Activated naive CD8-positive, alpha-beta T cell treated with anti-CD3 and anti-CD28 coated beads, Interleukin-2, amount 50 U/mL, for 24 hours (primary cell): Measurements from ENCODE around the gene PIK3AP1.
"Not testable (repeated sequence)": the region's sequence is repeated elsewhere in the genome, so short reads cannot be mapped to it uniquely, and the experiment has no call there.

ENCODE experiments used
- ATAC-seq: fragments of 150-1000 bp; cut with Tn5 transposase; one replicate; pipeline ENCODE4 v1.10.0; 2021
- DNase-seq: peaks from one replicate; pipeline ENCODE4 v3.0.0; 2021
- H3K27ac Mint-ChIP-seq: one replicate; pipeline ENCODE4 v1.8.0; 2021; ENCODE audit warnings: mild to moderate bottlenecking, mixed read lengths
- H3K27me3 Mint-ChIP-seq: one replicate; pipeline ENCODE4 v1.8.0; 2021; ENCODE audit warnings: mixed read lengths
- H3K36me3 Mint-ChIP-seq: one replicate; pipeline ENCODE4 v1.8.0; 2021; ENCODE audit warnings: low read depth, mixed read lengths
- H3K4me1 Mint-ChIP-seq: one replicate; pipeline ENCODE4 v1.8.0; 2021; ENCODE audit warnings: mixed read lengths
- H3K4me3 Mint-ChIP-seq: one replicate; pipeline ENCODE4 v1.8.0; 2021; ENCODE audit warnings: mild to moderate bottlenecking, moderate library complexity, mixed read lengths
- H3K9me3 Mint-ChIP-seq: one replicate; pipeline ENCODE4 v1.8.0; 2021; ENCODE audit warnings: mixed read lengths

PIK3AP1 gene

DNA sequence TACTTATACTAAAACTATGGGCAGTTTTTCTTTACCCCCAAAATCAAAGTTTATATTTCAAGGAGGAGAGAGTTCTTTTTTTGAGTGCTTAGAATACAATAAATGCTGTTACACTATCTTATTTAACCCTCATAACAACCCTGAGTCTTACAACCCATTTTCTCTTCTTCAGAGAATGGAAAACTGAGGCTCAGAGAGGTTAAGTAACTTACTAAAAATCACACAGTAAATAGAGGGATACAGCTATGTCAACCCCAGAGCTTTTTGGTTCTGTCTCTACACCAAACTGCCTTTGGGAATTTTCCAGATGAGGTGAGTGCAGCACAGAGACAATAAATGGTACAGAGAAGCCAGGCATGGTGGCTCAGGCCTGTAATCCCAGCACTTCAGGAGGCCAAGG lies 25.6 kb upstream of the PIK3AP1 start:
- H3K36me3 Mint-ChIP-seq: no peaks in the 10 kb centered on the region
- no peaks in the 10 kb centered on the region for H3K9me3 Mint-ChIP-seq
- ATAC-seq (no peak), DNase-seq (no peak)
- H3K4me1 Mint-ChIP-seq: peaks cover 30% of the 10 kb centered on the region
- no peak overlapping the region for H3K4me3 Mint-ChIP-seq
- H3K27ac Mint-ChIP-seq: no peak overlapping the region
- peaks cover 4% of the 10 kb centered on the region for H3K27me3 Mint-ChIP-seq

DNA sequence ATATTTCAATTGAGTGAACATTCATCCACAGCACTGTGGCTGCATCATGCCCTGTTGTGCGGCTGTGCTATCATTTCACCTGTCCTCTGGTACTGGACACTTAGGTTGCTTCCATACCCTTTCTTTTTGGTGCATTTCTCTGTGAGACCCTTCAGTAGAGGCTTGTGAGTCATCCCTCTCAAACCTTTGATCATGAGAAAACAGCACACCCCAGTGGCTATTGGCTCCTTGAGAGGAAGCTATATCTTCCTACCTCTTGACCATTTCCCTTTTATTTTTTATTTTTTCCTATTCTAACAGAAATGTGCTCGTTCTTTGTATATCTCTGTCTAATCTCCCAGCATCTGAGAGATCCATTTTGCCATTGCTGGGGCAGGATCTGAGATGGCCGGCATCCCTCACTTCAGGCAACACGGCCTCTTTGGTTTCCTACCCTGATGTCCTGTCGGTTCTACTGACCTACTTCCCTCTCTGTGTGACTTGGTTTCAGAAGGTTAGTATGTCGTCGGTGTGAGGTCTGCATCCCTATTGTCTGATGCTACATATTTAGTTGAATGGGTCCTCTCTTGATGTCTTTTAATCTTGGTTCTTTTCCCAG lies 23.8 kb upstream of the PIK3AP1 start:
- no peak for ATAC-seq
- peaks cover 32% of the 10 kb centered on the region for H3K4me1 Mint-ChIP-seq

DNA sequence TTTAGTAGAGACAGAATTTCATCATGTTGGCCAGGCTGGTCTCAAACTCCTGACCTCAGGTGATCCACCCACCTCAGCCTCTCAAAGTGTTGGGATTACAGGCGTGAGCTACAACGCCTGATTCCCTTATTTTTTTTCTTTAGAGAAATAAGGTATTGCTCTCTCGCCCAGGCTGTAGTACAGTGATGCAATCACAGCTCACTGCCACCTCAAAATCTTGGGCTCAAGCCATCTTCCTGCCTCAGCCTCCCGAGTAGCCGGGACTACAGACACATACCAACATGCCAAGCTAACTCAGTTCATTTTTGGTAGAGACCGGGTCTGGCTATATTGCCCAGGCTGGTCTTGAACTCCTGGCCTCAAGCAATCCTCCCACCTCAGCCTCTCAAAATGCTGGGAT lies 21.2 kb upstream of the PIK3AP1 start:
- H3K27ac Mint-ChIP-seq, H3K27me3 Mint-ChIP-seq, ATAC-seq, H3K4me3 Mint-ChIP-seq, H3K36me3 Mint-ChIP-seq, DNase-seq, H3K9me3 Mint-ChIP-seq: not testable (repeated sequence)
- peaks cover 16% of the 10 kb centered on the region for H3K4me1 Mint-ChIP-seq

More for the DNA sequence above, 23.8 kb upstream of the PIK3AP1 start:
- Mint-ChIP-seq H3K9me3 (no peaks in the 10 kb centered on the region), H3K27ac (peak overlapping the region; percentile 55), H3K36me3 (no peaks in the 10 kb centered on the region), H3K4me3 (no peak overlapping the region), H3K27me3 (peaks cover 4% of the 10 kb centered on the region)
- DNase-seq: no peak

DNA sequence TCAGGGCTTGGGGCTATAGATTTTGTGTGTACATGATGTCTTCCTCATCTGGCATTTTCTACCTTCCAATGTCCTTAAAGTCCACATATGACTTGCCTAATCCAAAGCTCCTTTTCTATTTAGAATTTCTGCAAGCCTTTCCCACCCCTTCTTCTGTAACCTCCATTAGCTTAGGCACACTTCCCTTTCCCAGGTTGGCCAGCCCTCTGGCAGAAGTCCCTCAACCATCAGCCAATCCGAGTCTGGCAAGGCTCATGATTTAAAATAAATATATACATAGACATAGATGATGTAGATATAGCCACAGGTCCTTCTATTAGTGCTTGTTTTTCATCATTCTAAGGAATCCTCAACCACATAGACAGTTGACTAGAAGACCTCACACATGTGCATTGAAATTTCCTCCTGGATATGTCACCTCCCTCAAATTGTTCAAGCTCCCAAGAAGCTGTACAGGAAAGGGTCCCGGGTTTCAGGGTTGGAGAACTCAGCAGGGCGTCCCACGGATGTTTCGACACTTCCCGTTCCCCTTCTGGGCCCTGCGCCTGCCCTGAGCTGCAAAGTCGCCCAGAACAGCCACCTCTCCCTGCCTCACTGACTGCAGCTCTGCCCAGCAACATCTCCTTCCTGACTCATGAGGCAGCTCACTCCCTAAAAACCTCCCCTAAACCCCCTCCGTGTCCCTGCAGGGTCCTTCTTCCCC lies 20.4 kb upstream of the PIK3AP1 start:
- Mint-ChIP-seq H3K4me1 (peaks cover 16% of the 10 kb centered on the region), H3K36me3 (no peaks in the 10 kb centered on the region), H3K9me3 (no peaks in the 10 kb centered on the region), H3K27ac (peak overlapping the region; percentile 60), H3K27me3 (peaks cover 4% of the 10 kb centered on the region), H3K4me3 (no peak overlapping the region)
- DNase-seq (no peak), ATAC-seq (no peak)

DNA sequence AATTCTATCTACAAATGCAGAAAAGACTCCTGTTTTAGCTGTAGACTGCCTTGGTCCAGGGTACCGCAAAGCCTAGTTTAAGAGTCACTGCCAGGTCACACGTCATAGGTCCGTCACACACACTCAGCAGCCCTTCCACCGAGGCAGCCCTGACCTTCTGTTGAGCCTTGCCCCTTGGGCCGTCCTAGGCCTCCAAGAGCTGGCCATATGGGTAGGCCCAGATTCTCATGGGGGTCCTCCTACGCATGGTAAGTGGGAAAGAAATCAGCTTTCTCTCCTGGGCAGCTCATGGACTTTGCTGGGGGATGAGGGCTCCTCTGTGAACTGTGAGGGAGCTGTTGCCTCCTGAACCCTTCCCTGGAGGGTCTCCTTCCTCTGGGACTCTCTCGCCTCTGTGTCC lies 19.8 kb upstream of the PIK3AP1 start:
- ATAC-seq (no peak), DNase-seq (no peak)
- peak overlapping the region; percentile 60 for H3K27ac Mint-ChIP-seq
- no peak overlapping the region for H3K4me3 Mint-ChIP-seq
- H3K9me3 Mint-ChIP-seq: no peaks in the 10 kb centered on the region
- peaks cover 14% of the 10 kb centered on the region for H3K4me1 Mint-ChIP-seq
- no peaks in the 10 kb centered on the region for H3K36me3 Mint-ChIP-seq
- H3K27me3 Mint-ChIP-seq: peaks cover 4% of the 10 kb centered on the region

DNA sequence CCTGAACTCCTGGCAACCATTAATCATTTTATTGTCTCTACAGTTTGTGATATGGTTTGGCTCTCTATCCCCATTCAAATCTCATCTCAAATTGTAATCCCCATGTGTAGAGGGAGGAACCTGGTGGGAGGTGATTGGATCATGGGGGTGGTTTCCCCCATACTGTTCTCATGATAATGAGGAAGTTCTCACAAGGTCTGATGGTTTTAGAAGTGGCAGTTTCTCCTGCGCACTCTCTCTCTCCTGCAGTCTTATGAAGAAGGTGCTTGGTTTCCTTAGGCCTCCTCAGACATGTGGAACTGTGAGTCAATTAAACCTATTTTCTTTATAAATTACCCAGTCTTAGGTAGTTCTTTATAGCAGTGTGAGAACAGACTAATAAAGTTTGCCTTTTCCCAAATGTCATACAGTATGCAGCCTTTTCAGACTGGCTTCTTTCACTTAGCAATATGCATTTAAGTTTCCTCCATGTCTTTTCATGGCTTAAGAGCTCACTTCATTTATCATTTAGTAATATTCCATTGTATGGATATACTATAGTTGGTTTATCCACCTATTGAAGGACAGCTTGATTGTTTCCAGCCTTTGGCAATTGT lies 17.1 kb upstream of the PIK3AP1 start:
- not testable (repeated sequence) for H3K4me3 Mint-ChIP-seq, H3K27me3 Mint-ChIP-seq, DNase-seq, H3K9me3 Mint-ChIP-seq, H3K36me3 Mint-ChIP-seq, ATAC-seq, H3K4me1 Mint-ChIP-seq, H3K27ac Mint-ChIP-seq

DNA sequence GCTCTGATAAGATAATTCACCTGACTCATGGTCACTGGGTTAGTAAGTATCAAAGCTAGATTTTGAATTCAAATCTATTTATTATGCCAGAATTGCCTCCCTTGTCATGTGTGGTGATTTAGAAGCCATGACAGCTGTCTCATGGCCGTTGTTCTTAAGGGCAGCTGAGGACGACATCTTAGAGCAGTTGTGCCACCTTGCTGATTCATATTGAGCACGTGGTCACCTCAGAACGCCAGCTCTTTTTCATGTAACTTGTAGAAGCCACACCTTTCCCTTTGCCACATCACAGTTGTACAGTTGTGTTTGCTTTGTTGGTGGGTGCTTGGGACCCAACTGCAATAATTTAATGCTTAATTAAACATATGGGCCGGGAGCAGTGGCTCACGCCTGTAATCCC lies 4.3 kb upstream of the PIK3AP1 start:
- Mint-ChIP-seq H3K9me3 (no peaks in the 10 kb centered on the region), H3K27me3 (peaks cover 3% of the 10 kb centered on the region), H3K4me3 (no peak overlapping the region), H3K36me3 (no peaks in the 10 kb centered on the region), H3K4me1 (peaks cover 16% of the 10 kb centered on the region), H3K27ac (no peak overlapping the region)
- no peak for DNase-seq
- ATAC-seq: no peak

DNA sequence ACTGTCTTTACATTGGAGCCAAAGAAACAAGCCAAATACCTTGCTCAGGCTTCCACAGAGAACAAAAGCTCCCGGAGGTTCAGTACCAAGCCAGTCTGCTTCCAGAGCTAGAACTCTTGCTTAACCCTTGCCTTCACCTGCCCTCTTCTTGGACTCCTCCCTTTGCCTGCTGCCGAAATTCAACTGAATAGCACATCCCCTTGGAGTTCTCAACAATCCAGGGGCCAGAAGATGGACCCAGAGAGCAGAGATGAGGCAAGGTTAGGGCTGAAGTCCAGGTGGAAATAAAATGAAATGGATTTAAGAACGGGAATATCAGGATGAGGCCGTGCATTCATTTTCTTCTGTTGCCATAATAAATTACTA lies 876 bp upstream of the PIK3AP1 start:
- Mint-ChIP-seq H3K4me1 (peaks cover 38% of the 10 kb centered on the region), H3K27me3 (peaks cover 3% of the 10 kb centered on the region), H3K4me3 (peak overlapping the region; percentile 78)

DNA sequence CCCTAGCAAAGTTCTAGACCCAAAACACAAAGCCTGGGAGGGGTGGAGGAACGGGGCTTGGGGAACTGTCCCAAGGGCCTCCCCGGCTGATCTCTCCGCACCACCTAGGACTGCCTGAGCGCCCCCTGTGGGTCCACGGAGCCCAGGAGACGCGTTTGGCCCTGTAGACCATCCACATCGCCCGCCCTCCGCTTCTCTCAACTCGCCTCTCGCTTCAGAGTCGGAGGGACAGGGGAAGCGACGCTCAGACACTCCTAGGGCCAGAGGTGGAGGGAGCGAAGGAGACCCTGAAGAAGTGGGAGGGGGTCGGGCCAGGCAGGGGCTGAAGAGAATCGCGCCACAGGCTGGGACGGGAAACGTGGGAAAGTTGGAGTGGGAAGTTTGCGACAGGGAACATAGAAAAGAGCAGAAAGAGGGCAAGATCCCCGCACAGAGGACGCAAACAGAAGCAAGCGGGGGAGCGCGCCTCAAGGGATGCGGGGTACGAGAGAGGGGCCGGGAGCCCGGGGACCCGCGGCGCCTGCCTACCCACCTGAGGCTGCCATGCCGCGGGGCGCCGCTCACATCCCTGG lies 378 bp downstream of the PIK3AP1 start:
- Mint-ChIP-seq H3K4me3 (peak overlapping the region; percentile 95), H3K27me3 (peaks cover 3% of the 10 kb centered on the region), H3K9me3 (no peaks in the 10 kb centered on the region), H3K27ac (peak overlapping the region; percentile 92), H3K36me3 (peaks cover 2% of the 10 kb centered on the region), H3K4me1 (peaks cover 38% of the 10 kb centered on the region)
- peak; percentile 80 for DNase-seq
- peak; percentile 82 for ATAC-seq

More for the DNA sequence above, 876 bp upstream of the PIK3AP1 start:
- Mint-ChIP-seq H3K27ac (peak overlapping the region; percentile 87), H3K36me3 (peaks cover 2% of the 10 kb centered on the region), H3K9me3 (no peaks in the 10 kb centered on the region)
- ATAC-seq: no peak
- no peak for DNase-seq

DNA sequence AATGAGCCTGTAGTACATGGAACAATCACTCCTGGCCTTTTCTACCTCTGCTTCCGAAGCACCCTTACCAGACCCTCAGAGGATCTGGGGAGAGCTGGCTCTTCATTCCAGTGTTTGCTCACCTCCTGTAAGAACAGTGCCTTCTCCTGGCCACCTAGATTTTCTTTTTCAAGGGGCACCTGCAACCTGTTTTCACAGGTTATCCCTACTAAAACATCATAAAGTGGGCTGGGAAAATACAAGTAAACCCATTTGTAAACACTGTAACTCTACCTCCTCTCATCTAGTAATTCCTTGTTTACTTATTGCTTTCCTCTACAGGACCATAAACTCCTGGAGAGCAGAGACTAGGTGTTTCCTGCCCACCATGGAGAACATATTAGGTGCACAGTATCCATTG lies 1.1 kb downstream of the PIK3AP1 start:
- H3K4me1 Mint-ChIP-seq: peaks cover 44% of the 10 kb centered on the region
- peak overlapping the region; percentile 95 for H3K4me3 Mint-ChIP-seq
- DNase-seq (no peak), ATAC-seq (no peak)
- H3K27me3 Mint-ChIP-seq: peaks cover 3% of the 10 kb centered on the region
- H3K36me3 Mint-ChIP-seq: peaks cover 2% of the 10 kb centered on the region
- H3K27ac Mint-ChIP-seq: peak overlapping the region; percentile 92
- H3K9me3 Mint-ChIP-seq: no peaks in the 10 kb centered on the region

DNA sequence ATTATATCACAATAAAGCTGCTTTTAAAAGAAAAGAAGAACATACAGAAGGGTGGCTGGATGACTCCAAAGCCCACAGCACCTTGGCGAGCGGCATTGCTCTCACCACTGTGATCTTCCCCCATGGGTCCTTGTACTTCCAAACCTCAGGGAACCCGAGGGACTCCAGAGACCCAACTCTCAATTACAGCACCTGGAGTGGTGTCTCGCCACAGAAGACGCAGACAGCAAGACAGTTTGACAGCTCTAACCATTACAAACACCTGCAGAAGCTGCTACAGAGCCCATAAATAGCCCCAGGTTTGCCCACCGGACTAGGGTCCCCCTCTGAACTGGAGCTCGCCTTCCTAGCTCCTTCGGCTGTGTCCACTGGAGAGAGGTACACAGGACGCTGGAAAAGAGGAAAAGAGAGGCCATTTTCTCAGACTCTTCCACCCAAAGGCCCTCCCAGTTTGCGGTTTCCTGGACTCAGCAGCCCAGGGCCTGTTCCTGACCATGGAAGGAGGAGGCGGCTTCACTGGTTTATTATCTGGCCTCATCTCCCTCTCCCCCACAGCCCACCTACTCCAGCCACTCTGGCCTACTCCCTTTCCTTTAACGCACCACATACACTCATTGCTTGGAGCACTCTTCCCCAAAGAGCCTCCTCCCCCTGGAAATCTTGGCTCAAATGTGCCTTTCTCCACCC lies 1.9 kb downstream of the PIK3AP1 start:
- Mint-ChIP-seq H3K4me3 (peak overlapping the region; percentile 95), H3K27ac (peak overlapping the region; percentile 31), H3K9me3 (no peaks in the 10 kb centered on the region), H3K4me1 (peaks cover 47% of the 10 kb centered on the region), H3K27me3 (peaks cover 3% of the 10 kb centered on the region), H3K36me3 (peaks cover 2% of the 10 kb centered on the region)
- ATAC-seq: no peak
- DNase-seq: no peak

DNA sequence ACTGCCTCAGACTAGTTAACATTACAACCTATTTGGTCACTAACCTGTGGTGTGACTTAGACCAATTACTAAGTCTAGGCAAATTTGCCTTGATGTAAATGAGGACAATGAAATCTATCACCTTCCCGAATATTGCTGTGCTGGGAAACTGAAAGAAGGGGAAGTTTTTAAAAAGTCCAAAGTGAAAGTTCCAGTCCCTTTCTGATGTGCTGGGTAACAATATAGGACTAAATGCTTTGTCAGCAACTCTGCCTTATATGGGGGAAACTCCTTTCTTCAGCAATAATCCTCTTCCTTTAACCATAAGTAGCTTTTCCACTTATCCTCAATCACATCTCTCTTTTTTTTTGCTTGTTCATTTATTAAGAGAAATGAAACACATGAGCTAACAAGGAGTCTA lies 3.9 kb downstream of the PIK3AP1 start:
- H3K4me3 Mint-ChIP-seq: no peak overlapping the region
- H3K27me3 Mint-ChIP-seq: peaks cover 3% of the 10 kb centered on the region
- H3K9me3 Mint-ChIP-seq: no peaks in the 10 kb centered on the region
- no peak for DNase-seq
- peaks cover 43% of the 10 kb centered on the region for H3K4me1 Mint-ChIP-seq
- ATAC-seq: no peak
- peak overlapping the region; percentile 67 for H3K27ac Mint-ChIP-seq
- peaks cover 5% of the 10 kb centered on the region for H3K36me3 Mint-ChIP-seq

DNA sequence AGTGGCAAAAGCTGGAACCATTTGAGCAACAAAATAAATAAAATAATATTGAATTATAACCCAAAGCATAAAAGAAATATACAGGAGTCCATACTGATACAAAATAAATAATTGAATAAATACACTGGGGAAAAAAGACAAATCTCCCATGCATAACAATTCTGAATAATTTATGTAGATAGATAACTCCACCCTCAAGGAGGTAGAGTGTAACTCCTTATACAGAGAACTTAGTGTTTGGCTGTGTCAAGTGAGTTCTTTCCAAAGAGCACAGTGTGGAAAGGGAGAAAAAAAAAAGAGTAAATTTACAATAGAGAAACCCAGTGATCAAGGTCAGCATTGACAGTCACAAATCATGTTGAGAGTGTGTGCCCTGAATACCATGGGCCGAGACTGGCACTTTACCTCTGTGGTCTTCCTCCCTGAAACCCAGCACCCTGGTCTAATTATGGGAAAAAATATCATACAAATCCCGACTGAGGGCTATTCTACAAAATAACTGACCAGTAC lies 5.5 kb downstream of the PIK3AP1 start:
- ATAC-seq (no peak), DNase-seq (no peak)
- Mint-ChIP-seq H3K36me3 (peaks cover 6% of the 10 kb centered on the region), H3K9me3 (no peaks in the 10 kb centered on the region), H3K4me3 (no peak overlapping the region), H3K27me3 (no peaks in the 10 kb centered on the region), H3K4me1 (peaks cover 34% of the 10 kb centered on the region), H3K27ac (no peak overlapping the region)

DNA sequence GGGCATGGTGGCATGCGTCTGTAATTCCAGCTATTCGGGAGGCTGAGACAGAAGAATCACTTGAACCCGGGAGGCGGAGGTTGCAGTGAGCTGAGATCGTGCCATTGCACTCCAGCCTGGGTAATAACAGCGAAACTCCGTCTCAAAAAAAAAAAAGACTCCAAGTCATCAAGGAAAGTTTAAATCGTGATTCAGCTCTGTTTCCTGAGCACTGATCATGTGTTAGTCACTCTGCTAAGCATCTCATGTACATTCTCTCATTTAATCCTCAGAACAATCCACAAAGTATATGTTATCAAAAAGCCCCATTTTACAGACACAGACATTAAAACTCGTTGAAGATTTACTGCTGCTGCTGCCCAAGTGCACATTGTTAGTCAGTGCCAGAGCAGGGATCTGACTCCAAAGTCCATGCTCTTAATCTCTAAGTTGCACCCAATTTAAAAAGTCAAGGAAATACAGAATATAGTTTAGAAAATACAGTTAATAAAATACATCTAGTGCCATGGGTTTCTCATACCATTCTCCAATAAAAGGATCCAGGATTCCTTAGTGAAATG lies 6.2 kb downstream of the PIK3AP1 start:
- H3K27ac Mint-ChIP-seq: no peak overlapping the region
- peaks cover 28% of the 10 kb centered on the region for H3K4me1 Mint-ChIP-seq
- H3K4me3 Mint-ChIP-seq: no peak overlapping the region
- peaks cover 6% of the 10 kb centered on the region for H3K36me3 Mint-ChIP-seq
- DNase-seq (no peak), ATAC-seq (no peak)
- H3K9me3 Mint-ChIP-seq: no peaks in the 10 kb centered on the region
- H3K27me3 Mint-ChIP-seq: no peaks in the 10 kb centered on the region
